Common myeloid progenitor, CD34-positive (primary cell): ENCODE data around the gene MRGPRD.

Experiments
- CTCF ChIA-PET: fragments of 350-600 bp; sonication (Branson Sonifier 250); formaldehyde crosslinking; loops from one replicate; lab custom pipeline; 2021; ENCODE audit warnings: antibody characterized with exemption; lab: Charles Lee
- POLR2A ChIA-PET: fragments of 350-600 bp; sonication (Branson Sonifier 250); formaldehyde crosslinking; loops from one replicate; lab custom pipeline; 2021; ENCODE audit warnings: antibody characterized with exemption; lab: Charles Lee
- DNase-seq, 3 donors: peaks; one replicate each; pipeline versions ENCODE4 v3.0.0 to v3.0.0-alpha.2; 2013
- H3K27ac ChIP-seq, 2 experiments: 1 replicate in 1 of 2; 2 replicates in 1 of 2; pipeline ENCODE4 v1.7.0; 2013; ENCODE audit warnings: inconsistent platforms in 2 of 2, low read length in 2 of 2, mild to moderate bottlenecking in 2 of 2, low read depth in 1 of 2, moderate library complexity in 1 of 2; ENCODE audit not compliant: severe bottlenecking in 2 of 2, insufficient read depth in 1 of 2, poor library complexity in 1 of 2
- H3K27me3 ChIP-seq, 5 experiments: replicated peaks in 2 of 5; 1 replicate in 3 of 5; 2 replicates in 2 of 5; pipeline versions ENCODE4 v1.6.1 to v1.7.0; 2013; ENCODE audit warnings: low read length in 4 of 5, mild to moderate bottlenecking in 2 of 5, moderate library complexity in 2 of 5, inconsistent platforms in 1 of 5; ENCODE audit not compliant: insufficient read depth in 5 of 5, control insufficient read depth in 4 of 5
- H3K36me3 ChIP-seq, 4 experiments: 1 replicate in 2 of 4; 2 replicates in 2 of 4; pipeline versions ENCODE4 v1.6.1 to v1.7.0; 2013; ENCODE audit warnings: low read length in 3 of 4, control low read depth in 1 of 4, mild to moderate bottlenecking in 1 of 4; ENCODE audit not compliant: control insufficient read depth in 4 of 4, insufficient read depth in 4 of 4
- H3K4me1 ChIP-seq, 4 experiments: 1 replicate in 3 of 4; 2 replicates in 1 of 4; pipeline versions ENCODE4 v1.6.1 to v1.7.1; 2013; ENCODE audit warnings: low read length in 3 of 4, mild to moderate bottlenecking in 3 of 4, control low read depth in 1 of 4, inconsistent platforms in 1 of 4, moderate library complexity in 1 of 4; ENCODE audit not compliant: control insufficient read depth in 4 of 4, insufficient read depth in 4 of 4; ENCODE audit errors: control extremely low read depth in 1 of 4
- H3K4me3 ChIP-seq, 7 experiments: 1 replicate in 4 of 7; 2 replicates in 3 of 7; pipeline versions ENCODE4 v1.5.1 to v1.7.0; 2013; ENCODE audit warnings: mild to moderate bottlenecking in 7 of 7, low read length in 6 of 7, moderate library complexity in 6 of 7, inconsistent platforms in 2 of 7, low read depth in 2 of 7, control low read depth in 1 of 7; ENCODE audit not compliant: insufficient read depth in 4 of 7, control insufficient read depth in 1 of 7; ENCODE audit errors: extremely low read depth in 1 of 7
- H3K9me3 ChIP-seq, 5 experiments: 1 replicate in 4 of 5; 2 replicates in 1 of 5; pipeline versions ENCODE4 v1.6.1 to v1.7.1; 2013; ENCODE audit warnings: low read length in 4 of 5, mild to moderate bottlenecking in 2 of 5, inconsistent platforms in 1 of 5, low read depth in 1 of 5, moderate library complexity in 1 of 5; ENCODE audit not compliant: control insufficient read depth in 4 of 5, insufficient read depth in 2 of 5; ENCODE audit errors: control extremely low read depth in 1 of 5
- WGBS: methylation state at CpG from one replicate; pipeline ENCODE4 v1.1.5; 2013; ENCODE audit not compliant: insufficient coverage; 5-methylcytosine and 5-hydroxymethylcytosine counted together

The MRGPRD gene

DNA sequence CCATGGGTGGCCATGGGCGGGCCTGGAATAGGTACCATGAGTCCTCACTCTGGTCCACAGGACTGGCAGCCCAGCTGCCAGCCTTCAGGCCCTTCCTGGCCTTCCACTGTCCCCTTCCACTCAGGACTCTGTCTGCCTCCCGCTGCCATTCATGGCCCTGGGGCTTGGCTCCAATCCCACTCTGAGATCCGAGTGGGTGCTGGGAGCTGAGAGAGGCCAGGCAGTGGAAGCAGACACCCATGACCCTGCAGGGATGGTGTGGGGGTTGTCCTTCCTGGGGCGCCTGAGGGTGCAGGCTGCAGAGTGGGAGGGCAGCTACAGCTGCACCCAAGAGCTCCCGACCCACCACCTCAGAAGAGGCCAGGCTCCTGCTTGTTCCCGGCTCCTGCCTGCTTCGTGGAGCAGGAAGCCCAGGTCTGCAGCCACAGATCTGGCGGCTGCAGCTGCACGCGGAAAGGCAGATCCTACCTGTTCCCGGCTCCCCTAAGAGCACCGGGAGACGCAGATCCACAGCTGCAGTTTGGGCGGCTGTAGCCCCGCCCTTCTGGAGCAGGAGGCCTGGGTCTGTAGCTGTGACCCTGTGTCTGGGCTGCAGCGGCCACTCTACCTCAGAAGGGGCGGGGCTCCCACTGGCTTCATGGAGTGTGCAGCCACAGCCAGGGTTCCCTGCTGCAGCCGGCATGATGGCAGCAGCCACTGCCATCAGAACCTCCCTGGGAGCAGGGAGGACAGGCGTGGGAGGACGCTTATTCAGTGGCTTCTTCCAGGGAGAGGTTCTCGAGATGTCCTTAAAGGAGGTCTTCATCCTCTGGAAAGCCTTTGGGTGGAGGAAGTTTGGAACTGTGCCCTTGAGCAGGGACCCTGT, 49.6 kb downstream of the MRGPRD start:
- ChIA-PET POLR2A (no interaction called here), CTCF (no interaction called here)
- Histone ChIP-seq H3K9me3 (peaks cover 0 to 7% (median 0%) of the 10 kb centered on the region in 5 experiments), H3K4me3 (no peak overlapping the region), H3K27ac (no peak overlapping the region), H3K27me3 (no peaks in the 10 kb centered on the region), H3K4me1 (no peaks in the 10 kb centered on the region), H3K36me3 (peaks cover 14 to 86% (median 62%) of the 10 kb centered on the region in 4 experiments)
- DNase-seq, result no peak
- 95% methylated on average over 19 of the region's 21 CpGs for WGBS
